Activated B cell treated with CpG ODN at 0.5 μM for 24 hours (primary cell): ENCODE data around the gene TOLLIP. TPM values are rescaled to one million over a fixed set of nuclear protein-coding genes. Genes with fewer than 3 reads are reported as not detected.

ENCODE experiments used
- ATAC-seq: fragments of 200-7000 bp; cut with Tn5 transposase; one replicate; pipeline ENCODE4 v1.10.0; 2021; ENCODE audit warnings: low read depth, mild to moderate bottlenecking, moderate library complexity
- CTCF ChIA-PET: fragments of 350-600 bp; sonication (Branson Sonifier 250); formaldehyde crosslinking; loops from one replicate; lab custom pipeline; 2021; ENCODE audit warnings: antibody characterized with exemption; lab: Charles Lee
- POLR2A ChIA-PET: fragments of 350-600 bp; sonication (Branson Sonifier 250); formaldehyde crosslinking; loops from one replicate; lab custom pipeline; 2021; ENCODE audit warnings: antibody characterized with exemption; lab: Charles Lee
- DNase-seq: peaks from one replicate; pipeline ENCODE4 v3.0.0; 2022
- H3K27ac Mint-ChIP-seq: one replicate; pipeline ENCODE4 v1.8.0; 2020; ENCODE audit warnings: mixed read lengths
- H3K27me3 Mint-ChIP-seq: one replicate; pipeline ENCODE4 v1.8.0; 2021; ENCODE audit warnings: mixed read lengths
- H3K36me3 Mint-ChIP-seq: one replicate; pipeline ENCODE4 v1.8.0; 2021; ENCODE audit warnings: low read depth, mixed read lengths
- H3K4me1 Mint-ChIP-seq: one replicate; pipeline ENCODE4 v1.8.0; 2021; ENCODE audit warnings: mixed read lengths
- H3K4me3 Mint-ChIP-seq: one replicate; pipeline ENCODE4 v1.8.0; 2020; ENCODE audit warnings: mild to moderate bottlenecking, mixed read lengths
- H3K9me3 Mint-ChIP-seq: one replicate; pipeline ENCODE4 v1.8.0; 2020; ENCODE audit warnings: mixed read lengths
- intact Hi-C: fragments of 100-400 bp; cut with micrococcal nuclease; formaldehyde crosslinking; loops from one replicate; pipeline ENCODE4 v1.15.1; 2024
- total RNA-seq: library from RNA; stranded (reverse); gene quantifications from 2 replicates; pipeline ENCODE4 v1.2.3, GENCODE V29; 2022
- TF ChIP-seq, protein P1 (sequence below): fragments of 200-600 bp; IDR thresholded peaks from one replicate; pipeline ENCODE4 v1.8.0; 2022; ENCODE audit warnings: antibody characterized with exemption, mild to moderate bottlenecking

TOLLIP gene
- total RNA-seq, 1 donor from 2014 or later: 46.4 TPM

DNA sequence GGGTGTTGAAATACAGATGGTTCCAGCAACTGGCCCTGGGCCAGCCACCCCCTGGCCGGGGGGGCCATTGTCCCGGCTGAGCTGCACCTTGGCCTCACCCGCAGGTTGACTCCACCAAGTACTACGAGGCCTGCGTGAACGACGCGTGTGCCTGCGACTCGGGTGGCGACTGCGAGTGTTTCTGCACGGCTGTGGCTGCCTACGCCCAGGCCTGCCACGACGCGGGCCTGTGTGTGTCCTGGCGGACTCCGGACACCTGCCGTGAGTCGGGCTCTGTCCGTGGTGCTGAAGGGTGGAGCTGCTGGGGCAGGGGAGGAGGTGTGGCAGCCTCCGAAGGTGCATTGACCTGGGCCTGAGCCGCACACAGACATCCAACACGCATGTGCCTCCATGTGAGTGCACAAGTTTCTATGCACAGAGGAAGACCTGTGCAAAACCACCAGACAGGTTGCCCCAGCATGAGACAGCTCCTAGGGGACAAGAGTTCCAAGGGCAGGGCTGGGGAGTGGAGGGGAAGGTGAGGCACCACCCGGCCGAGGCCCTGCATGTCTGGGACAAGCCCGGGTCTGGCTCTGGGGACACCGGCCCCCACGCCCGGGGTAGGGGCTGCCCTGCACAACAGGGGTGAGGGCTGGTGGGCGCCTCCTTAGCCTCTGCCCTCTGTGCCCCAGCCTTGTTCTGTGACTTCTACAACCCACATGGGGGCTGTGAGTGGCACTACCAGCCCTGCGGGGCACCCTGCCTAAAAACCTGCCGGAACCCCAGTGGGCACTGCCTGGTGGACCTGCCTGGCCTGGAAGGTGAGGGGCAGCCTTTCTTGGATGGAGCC, 70.5 kb downstream of the TOLLIP start:
- no peaks in the 10 kb centered on the region for H3K27me3 Mint-ChIP-seq
- ATAC-seq (no peak), DNase-seq (no peak)
- H3K9me3 Mint-ChIP-seq: no peaks in the 10 kb centered on the region
- TF ChIP-seq, protein P1, sequence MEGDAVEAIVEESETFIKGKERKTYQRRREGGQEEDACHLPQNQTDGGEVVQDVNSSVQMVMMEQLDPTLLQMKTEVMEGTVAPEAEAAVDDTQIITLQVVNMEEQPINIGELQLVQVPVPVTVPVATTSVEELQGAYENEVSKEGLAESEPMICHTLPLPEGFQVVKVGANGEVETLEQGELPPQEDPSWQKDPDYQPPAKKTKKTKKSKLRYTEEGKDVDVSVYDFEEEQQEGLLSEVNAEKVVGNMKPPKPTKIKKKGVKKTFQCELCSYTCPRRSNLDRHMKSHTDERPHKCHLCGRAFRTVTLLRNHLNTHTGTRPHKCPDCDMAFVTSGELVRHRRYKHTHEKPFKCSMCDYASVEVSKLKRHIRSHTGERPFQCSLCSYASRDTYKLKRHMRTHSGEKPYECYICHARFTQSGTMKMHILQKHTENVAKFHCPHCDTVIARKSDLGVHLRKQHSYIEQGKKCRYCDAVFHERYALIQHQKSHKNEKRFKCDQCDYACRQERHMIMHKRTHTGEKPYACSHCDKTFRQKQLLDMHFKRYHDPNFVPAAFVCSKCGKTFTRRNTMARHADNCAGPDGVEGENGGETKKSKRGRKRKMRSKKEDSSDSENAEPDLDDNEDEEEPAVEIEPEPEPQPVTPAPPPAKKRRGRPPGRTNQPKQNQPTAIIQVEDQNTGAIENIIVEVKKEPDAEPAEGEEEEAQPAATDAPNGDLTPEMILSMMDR: no peak
- H3K4me1 Mint-ChIP-seq: no peaks in the 10 kb centered on the region
- H3K4me3 Mint-ChIP-seq: no peak overlapping the region
- POLR2A ChIA-PET: no interaction called here
- no peaks in the 10 kb centered on the region for H3K36me3 Mint-ChIP-seq
- no peak overlapping the region for H3K27ac Mint-ChIP-seq
- intact Hi-C loops: no loop called here
- CTCF ChIA-PET: no interaction called here

DNA sequence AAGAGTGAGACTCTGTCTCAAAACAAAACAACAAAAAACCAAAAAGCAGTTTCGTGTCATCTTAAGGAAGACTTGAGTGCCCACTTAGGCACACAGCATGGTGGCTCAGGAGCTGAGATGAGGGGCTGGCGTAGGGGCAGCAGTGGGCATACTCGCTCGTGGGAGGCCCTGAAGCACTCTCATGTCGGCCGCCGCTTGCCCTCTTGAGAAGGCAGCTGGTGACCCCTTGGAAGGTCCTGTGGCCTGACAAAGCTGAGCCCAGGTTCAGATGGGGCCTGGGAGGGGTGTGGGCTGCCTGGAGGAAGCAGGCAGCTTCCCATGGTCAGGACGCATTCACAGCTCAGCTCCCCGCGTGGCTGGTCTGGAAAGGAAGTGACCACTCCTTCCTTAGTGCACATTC, 71.6 kb downstream of the TOLLIP start:
- DNase-seq (no peak), ATAC-seq (no peak)
- no peaks in the 10 kb centered on the region for H3K27me3 Mint-ChIP-seq
- ChIA-PET CTCF (no interaction called here), POLR2A (no interaction called here)
- H3K9me3 Mint-ChIP-seq: no peaks in the 10 kb centered on the region
- intact Hi-C loops: no loop called here
- no peak overlapping the region for H3K27ac Mint-ChIP-seq
- no peak overlapping the region for H3K4me3 Mint-ChIP-seq
- TF ChIP-seq, protein P1: no peak
- H3K4me1 Mint-ChIP-seq: no peaks in the 10 kb centered on the region
- no peaks in the 10 kb centered on the region for H3K36me3 Mint-ChIP-seq

DNA sequence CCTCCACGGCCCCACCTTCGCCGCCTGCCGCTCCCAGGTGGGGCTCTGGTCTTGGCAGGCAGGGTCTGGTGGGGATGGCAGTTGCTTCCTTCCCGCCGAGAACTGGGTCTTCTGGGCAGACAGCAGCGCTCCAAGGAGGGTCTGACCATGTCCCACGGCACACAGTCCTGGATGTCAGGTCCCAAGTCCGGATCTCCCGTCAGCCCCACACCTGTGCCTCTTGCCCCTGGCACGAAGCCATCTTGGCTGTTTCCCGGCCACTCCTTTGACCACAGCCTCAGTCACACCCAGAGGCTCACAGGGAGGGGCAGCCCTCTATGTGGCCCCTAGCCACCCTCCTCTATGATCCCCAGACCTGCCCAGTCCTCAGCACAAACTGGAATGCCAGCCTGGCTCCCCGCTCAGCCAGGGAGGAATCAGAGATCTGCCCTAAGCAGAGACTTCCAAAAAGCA, 72.3 kb downstream of the TOLLIP start:
- Mint-ChIP-seq H3K36me3 (no peaks in the 10 kb centered on the region), H3K27ac (no peak overlapping the region), H3K9me3 (no peaks in the 10 kb centered on the region), H3K4me3 (no peak overlapping the region), H3K4me1 (no peaks in the 10 kb centered on the region), H3K27me3 (no peaks in the 10 kb centered on the region)
- CTCF ChIA-PET: no interaction called here
- intact Hi-C loops: no loop called here
- DNase-seq: no peak
- TF ChIP-seq, protein P1: no peak
- ATAC-seq: no peak
- POLR2A ChIA-PET: no interaction called here

DNA sequence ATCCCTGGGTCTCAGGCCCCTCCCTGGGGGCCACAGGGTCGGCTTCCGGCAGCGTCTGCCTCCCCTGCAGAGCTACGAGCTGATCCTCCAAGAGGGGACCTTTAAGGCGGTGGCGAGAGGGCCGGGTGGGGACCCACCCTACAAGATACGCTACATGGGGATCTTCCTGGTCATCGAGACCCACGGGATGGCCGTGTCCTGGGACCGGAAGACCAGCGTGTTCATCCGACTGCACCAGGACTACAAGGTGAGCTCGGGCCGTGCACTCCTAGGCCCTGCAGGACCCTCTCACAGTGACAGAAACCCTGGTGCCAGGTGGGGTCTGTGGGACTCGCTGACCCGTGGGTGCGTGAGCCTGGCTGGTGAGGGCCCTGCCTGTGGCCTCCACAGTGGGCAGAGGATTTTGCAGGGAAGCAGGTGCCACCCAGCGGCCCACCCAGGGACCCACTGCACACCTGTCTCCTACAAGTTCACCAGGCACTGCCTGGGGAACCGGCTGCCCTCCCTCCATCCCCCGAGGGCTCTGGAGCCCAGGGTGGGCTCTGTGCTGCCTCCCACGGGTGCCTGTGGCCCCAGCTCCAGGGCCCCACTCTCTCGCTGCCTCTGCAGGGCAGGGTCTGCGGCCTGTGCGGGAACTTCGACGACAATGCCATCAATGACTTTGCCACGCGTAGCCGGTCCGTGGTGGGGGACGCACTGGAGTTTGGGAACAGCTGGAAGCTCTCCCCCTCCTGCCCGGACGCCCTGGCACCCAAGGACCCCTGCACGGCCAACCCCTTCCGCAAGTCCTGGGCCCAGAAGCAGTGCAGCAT, 72.9 kb downstream of the TOLLIP start:
- POLR2A ChIA-PET: no interaction called here
- CTCF ChIA-PET: no interaction called here
- TF ChIP-seq, protein P1: no peak
- ATAC-seq (no peak), DNase-seq (no peak)
- Mint-ChIP-seq H3K9me3 (no peaks in the 10 kb centered on the region), H3K36me3 (no peaks in the 10 kb centered on the region), H3K4me1 (no peaks in the 10 kb centered on the region), H3K4me3 (no peak overlapping the region), H3K27me3 (no peaks in the 10 kb centered on the region), H3K27ac (no peak overlapping the region)
- intact Hi-C loops: no loop called here

DNA sequence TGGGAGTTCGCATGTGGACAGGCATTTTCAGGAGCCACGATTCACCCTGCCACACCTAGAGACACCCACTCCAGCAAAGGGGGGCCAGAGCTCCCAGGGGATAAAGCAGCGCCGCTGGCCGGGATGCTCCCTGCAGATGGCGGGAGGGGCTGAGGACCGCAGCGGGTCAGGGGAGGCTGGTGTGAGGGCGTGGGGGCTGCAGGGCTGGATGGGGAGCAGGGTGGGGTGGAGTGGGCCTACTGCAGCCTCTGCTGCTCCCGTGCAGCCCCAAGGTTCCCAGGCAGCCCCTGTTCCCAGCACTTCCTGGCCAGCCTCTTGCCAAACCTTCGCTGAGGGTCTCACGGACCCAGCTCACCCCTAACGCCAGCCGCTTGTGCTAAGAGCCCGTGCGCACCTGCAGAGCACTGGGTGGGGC, 73.5 kb downstream of the TOLLIP start:
- H3K9me3 Mint-ChIP-seq: no peaks in the 10 kb centered on the region
- H3K27me3 Mint-ChIP-seq: no peaks in the 10 kb centered on the region
- H3K27ac Mint-ChIP-seq: no peak overlapping the region
- TF ChIP-seq, protein P1: no peak
- no peak overlapping the region for H3K4me3 Mint-ChIP-seq
- H3K4me1 Mint-ChIP-seq: no peaks in the 10 kb centered on the region
- no peaks in the 10 kb centered on the region for H3K36me3 Mint-ChIP-seq
- CTCF ChIA-PET: no interaction called here
- DNase-seq (no peak), ATAC-seq (no peak)
- intact Hi-C loops: no loop called here
- POLR2A ChIA-PET: no interaction called here
